NT2/D1 (cell line): ENCODE data around the gene GMNN.

Source experiments
- DNase-seq: peaks from one replicate; pipeline ENCODE4 v3.0.0-alpha.2; 2011; ENCODE audit warnings: low read depth, low spot score
- H3K27me3 ChIP-seq: 2 replicates; pipeline ENCODE4 v1.6.0; 2011; ENCODE audit warnings: mild to moderate bottlenecking; ENCODE audit not compliant: insufficient read length, insufficient read depth
- H3K36me3 ChIP-seq: 2 replicates; pipeline ENCODE4 v1.6.1; 2011; ENCODE audit warnings: mild to moderate bottlenecking, low read length, mixed read lengths; ENCODE audit not compliant: insufficient read depth, insufficient read length
- H3K4me1 ChIP-seq: 2 replicates; pipeline ENCODE4 v1.5.1; 2011; ENCODE audit not compliant: insufficient read depth, insufficient read length
- H3K4me3 ChIP-seq: 2 replicates; pipeline ENCODE4 v1.5.1; 2011; ENCODE audit warnings: low read depth; ENCODE audit not compliant: insufficient read length
- H3K9ac ChIP-seq: 2 replicates; pipeline ENCODE4 v1.6.0; 2011; ENCODE audit warnings: low read depth; ENCODE audit not compliant: insufficient read length
- H3K9me3 ChIP-seq: 2 replicates; pipeline ENCODE4 v1.5.1; 2011; ENCODE audit warnings: mild to moderate bottlenecking, low read length; ENCODE audit not compliant: insufficient read depth
- SUZ12 ChIP-seq: IDR thresholded peaks from 2 replicates; pipeline ENCODE4 v1.6.1; 2011; ENCODE audit not compliant: insufficient read length, insufficient read depth; ENCODE audit errors: extremely low read depth
- YY1 ChIP-seq: IDR thresholded peaks from 2 replicates; pipeline ENCODE4 v1.6.1; 2011; ENCODE audit not compliant: insufficient read length, insufficient read depth
- ZNF274 ChIP-seq: IDR thresholded peaks from 2 replicates; pipeline ENCODE4 v1.6.1; 2011; ENCODE audit warnings: mild to moderate bottlenecking, low read depth, low read length

GMNN gene

GRCh38 chr6:24802271-24803059 lies 27.7 kb downstream of the GMNN start:
- no peak for DNase-seq
- Histone ChIP-seq H3K9me3 (no peaks in the 10 kb centered on the region), H3K27me3 (no peaks in the 10 kb centered on the region), H3K9ac (no peak overlapping the region), H3K36me3 (no peaks in the 10 kb centered on the region), H3K4me1 (no peaks in the 10 kb centered on the region), H3K4me3 (no peak overlapping the region)
- TF ChIP-seq ZNF274 = no peak

- Histone ChIP-seq H3K36me3 (no peaks in the 10 kb centered on the region), H3K9me3 (no peaks in the 10 kb centered on the region), H3K9ac (no peak overlapping the region), H3K4me1 (no peaks in the 10 kb centered on the region), H3K27me3 (no peaks in the 10 kb centered on the region), H3K4me3 (no peak overlapping the region)
- no peak for DNase-seq
- TF ChIP-seq ZNF274 = no peak
- no peak for TF ChIP-seq SUZ12
- no peak for TF ChIP-seq YY1
These were observed 32.8 kb downstream of the GMNN start for GRCh38 chr6:24807584-24807983.

- H3K36me3 ChIP-seq = no peaks in the 10 kb centered on the region
- TF ChIP-seq ZNF274 = no peak
- no peak for TF ChIP-seq SUZ12
- TF ChIP-seq YY1 = no peak
These were observed 35.0 kb downstream of the GMNN start for GRCh38 chr6:24809728-24810127.

GRCh38 chr6:24818346-24818745 lies 43.6 kb downstream of the GMNN start:
- no peak overlapping the region for H3K9ac ChIP-seq
- H3K4me3 ChIP-seq = no peak overlapping the region
- no peak for TF ChIP-seq ZNF274
- no peak for TF ChIP-seq YY1
- TF ChIP-seq SUZ12 = no peak
- no peaks in the 10 kb centered on the region for H3K36me3 ChIP-seq
- no peaks in the 10 kb centered on the region for H3K4me1 ChIP-seq
- DNase-seq = no peak
- H3K9me3 ChIP-seq = no peaks in the 10 kb centered on the region
- H3K27me3 ChIP-seq = no peaks in the 10 kb centered on the region

More at GRCh38 chr6:24809728-24810127, 35.0 kb downstream of the GMNN start:
- DNase-seq = no peak
- no peaks in the 10 kb centered on the region for H3K27me3 ChIP-seq
- no peaks in the 10 kb centered on the region for H3K9me3 ChIP-seq
- H3K9ac ChIP-seq = no peak overlapping the region
- H3K4me3 ChIP-seq = no peak overlapping the region
- H3K4me1 ChIP-seq = no peaks in the 10 kb centered on the region

- H3K4me1 ChIP-seq = no peaks in the 10 kb centered on the region
- TF ChIP-seq ZNF274 (no peak), YY1 (no peak), SUZ12 (no peak)
- no peaks in the 10 kb centered on the region for H3K27me3 ChIP-seq
- H3K4me3 ChIP-seq = no peak overlapping the region
- H3K36me3 ChIP-seq = no peaks in the 10 kb centered on the region
- DNase-seq = no peak
- no peaks in the 10 kb centered on the region for H3K9me3 ChIP-seq
- H3K9ac ChIP-seq = no peak overlapping the region
These were observed 47.2 kb downstream of the GMNN start for GRCh38 chr6:24821860-24822444.

- Histone ChIP-seq H3K27me3 (no peaks in the 10 kb centered on the region), H3K9ac (no peak overlapping the region), H3K9me3 (no peaks in the 10 kb centered on the region), H3K4me3 (no peak overlapping the region), H3K4me1 (no peaks in the 10 kb centered on the region), H3K36me3 (no peaks in the 10 kb centered on the region)
- DNase-seq = no peak
- TF ChIP-seq SUZ12 (no peak), ZNF274 (no peak), YY1 (no peak)
These were observed 48.0 kb downstream of the GMNN start for GRCh38 chr6:24822696-24823095.

- H3K27me3 ChIP-seq = no peaks in the 10 kb centered on the region
- H3K4me3 ChIP-seq = no peak overlapping the region
- no peaks in the 10 kb centered on the region for H3K9me3 ChIP-seq
- H3K36me3 ChIP-seq = no peaks in the 10 kb centered on the region
- no peak for DNase-seq
- H3K9ac ChIP-seq = no peak overlapping the region
- TF ChIP-seq YY1 (no peak), ZNF274 (no peak), SUZ12 (no peak)
- H3K4me1 ChIP-seq = no peaks in the 10 kb centered on the region
These were observed 48.4 kb downstream of the GMNN start for GRCh38 chr6:24823185-24823584.

- Histone ChIP-seq H3K4me3 (no peak overlapping the region), H3K36me3 (no peaks in the 10 kb centered on the region), H3K9me3 (no peaks in the 10 kb centered on the region), H3K9ac (no peak overlapping the region), H3K27me3 (no peaks in the 10 kb centered on the region), H3K4me1 (no peaks in the 10 kb centered on the region)
- TF ChIP-seq SUZ12 (no peak), YY1 (no peak), ZNF274 (no peak)
- no peak for DNase-seq
These were observed 49.6 kb downstream of the GMNN start for GRCh38 chr6:24824142-24824938.
